Endothelial cell of umbilical vein (primary cell): ENCODE results near the gene RNF5. TPM values are rescaled to one million over a fixed set of nuclear protein-coding genes. Genes with fewer than 3 reads are reported as not detected.

Source experiments
- BruUV-seq: library from RNA; stranded (reverse); fragments of 400-500 nt; replicated peaks from 2 replicates; lab custom pipeline; 2021; lab: Mats Ljungman, UMichigan
- CTCF ChIA-PET: fragments of 300-600, 350-600 bp; sonication (Branson Sonifier 250); formaldehyde crosslinking; loops from one replicate; lab custom pipeline; 2021; ENCODE audit warnings: antibody characterized with exemption, inconsistent platforms; lab: Charles Lee
- POLR2A ChIA-PET: fragments of 300-600, 350-600 bp; sonication (Branson Sonifier 250); formaldehyde crosslinking; loops from one replicate; lab custom pipeline; 2021; ENCODE audit warnings: antibody characterized with exemption, inconsistent platforms; lab: Charles Lee
- DNase-seq: peaks from one replicate; pipeline ENCODE4 v3.0.0-alpha.2; 2011; ENCODE audit warnings: low read depth, low spot score
- FAIRE-seq: peaks from 2 replicates; lab custom pipeline; 2011; peaks lifted over from hg19 to GRCh38; lab: Jason Lieb, UNC
- H2AFZ ChIP-seq: 2 replicates; pipeline ENCODE4 v1.6.0; 2012; ENCODE audit warnings: low read depth, low read length, control low read depth, inconsistent platforms
- H3K27ac ChIP-seq: 2 replicates; pipeline ENCODE4 v1.5.1; 2011; ENCODE audit warnings: low read depth, mild to moderate bottlenecking, control low read depth, low read length, moderate library complexity; ENCODE audit not compliant: insufficient read depth
- H3K27me3 ChIP-seq, 2 experiments: 2 replicates each; pipeline versions ENCODE4 v1.6.0 to v1.6.1; 2011; ENCODE audit warnings: low read length in 2 of 2, mixed read lengths in 1 of 2; ENCODE audit not compliant: control insufficient read depth in 2 of 2, insufficient read depth in 2 of 2
- H3K36me3 ChIP-seq, 2 experiments: 2 replicates in 1 of 2; 3 replicates in 1 of 2; pipeline ENCODE4 v1.5.1; 2011; ENCODE audit warnings: low read length in 2 of 2, mild to moderate bottlenecking in 1 of 2, moderate library complexity in 1 of 2; ENCODE audit not compliant: control insufficient read depth in 2 of 2, insufficient read depth in 2 of 2; ENCODE audit errors: extremely low read depth in 1 of 2
- H3K4me1 ChIP-seq: 3 replicates; pipeline ENCODE4 v1.5.1; 2011; ENCODE audit warnings: mild to moderate bottlenecking, low read length; ENCODE audit not compliant: control insufficient read depth, insufficient read depth; ENCODE audit errors: extremely low read depth
- H3K4me2 ChIP-seq: 2 replicates; pipeline ENCODE4 v1.6.1; 2011; ENCODE audit warnings: low read length, control low read depth, mixed read lengths; ENCODE audit not compliant: insufficient read depth
- H3K4me3 ChIP-seq, 3 experiments: fragments of 200-600 bp in 1 of 3; sonication (generic), shearing (Covaris generic) in 1 of 3; replicated peaks in 1 of 3; 2 replicates each; pipeline ENCODE4 v1.5.1; 2011 to 2016; ENCODE audit warnings: control low read depth in 3 of 3, low read length in 3 of 3, mild to moderate bottlenecking in 2 of 3, inconsistent platforms in 1 of 3, low read depth in 1 of 3, moderate library complexity in 1 of 3; ENCODE audit not compliant: insufficient read depth in 1 of 3
- H3K79me2 ChIP-seq: 2 replicates; pipeline ENCODE4 v1.6.0; 2012; ENCODE audit warnings: low read length, inconsistent platforms; ENCODE audit not compliant: control insufficient read depth, insufficient read depth
- H3K9ac ChIP-seq: replicated peaks from 2 replicates; pipeline ENCODE3; 2011; ENCODE audit warnings: low read length, control low read depth; ENCODE audit not compliant: insufficient read depth; ENCODE audit errors: extremely low read depth
- H3K9me1 ChIP-seq: replicated peaks from 3 replicates; pipeline ENCODE4 v1.6.0; 2011; ENCODE audit warnings: mild to moderate bottlenecking, low read length; ENCODE audit not compliant: control insufficient read depth, insufficient read depth; ENCODE audit errors: extremely low read depth
- H3K9me3 ChIP-seq: replicated peaks from 2 replicates; pipeline ENCODE4 v1.5.1; 2012; ENCODE audit warnings: low read length, inconsistent platforms; ENCODE audit not compliant: control insufficient read depth, insufficient read depth
- H4K20me1 ChIP-seq: replicated peaks from 2 replicates; pipeline ENCODE3; 2011; ENCODE audit warnings: mild to moderate bottlenecking, low read length; ENCODE audit not compliant: control insufficient read depth, insufficient read depth; ENCODE audit errors: extremely low read depth
- CTCF ChIP-seq, 2 donors: IDR thresholded peaks; 1 replicate in 1 of 2; 2 replicates in 1 of 2; pipeline ENCODE4 v1.5.1; 2011; ENCODE audit warnings: low read length in 2 of 2, mild to moderate bottlenecking in 2 of 2, moderate library complexity in 2 of 2, control low read depth in 1 of 2, inconsistent platforms in 1 of 2, low read depth in 1 of 2; ENCODE audit not compliant: insufficient read depth in 1 of 2; ENCODE audit errors: extremely low read depth in 1 of 2
- EZH2 ChIP-seq: IDR thresholded peaks from 2 replicates; pipeline ENCODE4 v1.6.1; 2012; ENCODE audit warnings: borderline replicate concordance, low read depth, mild to moderate bottlenecking, moderate library complexity, low read length, inconsistent platforms; ENCODE audit not compliant: severe bottlenecking
- FOS ChIP-seq: IDR thresholded peaks from 2 replicates; pipeline ENCODE4 v1.6.1; 2011; ENCODE audit warnings: mild to moderate bottlenecking, low read length, moderate library complexity, borderline replicate concordance; ENCODE audit not compliant: insufficient read depth
- GATA2 ChIP-seq: IDR thresholded peaks from 2 replicates; pipeline ENCODE4 v1.7.0; 2011; ENCODE audit warnings: low read depth, mild to moderate bottlenecking, moderate library complexity, mixed read lengths, low read length; ENCODE audit not compliant: insufficient read length, insufficient read depth
- JUN ChIP-seq: IDR thresholded peaks from 2 replicates; pipeline ENCODE4 v1.6.1; 2011; ENCODE audit warnings: borderline replicate concordance, low read depth; ENCODE audit not compliant: insufficient read length, insufficient read depth
- MAX ChIP-seq: IDR thresholded peaks from 2 replicates; pipeline ENCODE4 v1.6.1; 2011; ENCODE audit not compliant: insufficient read depth, insufficient read length
- MYC ChIP-seq: IDR thresholded peaks from one replicate; pipeline ENCODE4 v1.6.1; 2011; ENCODE audit warnings: mild to moderate bottlenecking, low read depth, low read length
- POLR2A ChIP-seq: IDR thresholded peaks from 2 replicates; pipeline ENCODE4 v1.6.1; 2012; ENCODE audit warnings: low read depth, mild to moderate bottlenecking, control low read depth, low read length
- POLR2AphosphoS5 ChIP-seq: IDR thresholded peaks from 2 replicates; pipeline ENCODE4 v1.6.1; 2012; ENCODE audit warnings: low read depth, mild to moderate bottlenecking, control low read depth, low read length, moderate library complexity; ENCODE audit not compliant: insufficient read depth
- dilution Hi-C: fragments of 300-500 bp; cut with MboI; formaldehyde crosslinking; loops from one replicate; pipeline ENCODE4 v1.15.0; 2019; ENCODE audit warnings: low sequenced_read_pairs; ENCODE audit not compliant: extremely low pct_ligation_motif_present
- intact Hi-C: fragments of 100-400 bp; cut with micrococcal nuclease; formaldehyde crosslinking; loops from one replicate; pipeline ENCODE4 v1.10.0; 2022
- polyA plus RNA-seq, 4 experiments: library from polyadenylated mRNA; depleted of rRNA in 3 of 4; stranded (reverse) in 3 of 4; unstranded in 1 of 4; fragments of >200 nt; gene quantifications; 2 replicates each; pipeline versions ENCODE4 v1.2.1 to v1.2.3, GENCODE V29; 2011 to 2012; ENCODE audit warnings: missing spikeins in 1 of 4
- total RNA-seq: library from RNA; stranded (reverse); gene quantifications from 2 replicates; pipeline ENCODE4 v1.2.3, GENCODE V29; 2021

Gene RNF5
- total and polyA plus RNA-seq, 2 donors (not counting 3 experiments of a cell fraction or from before 2014, with no cell fraction given): 49.2 to 100 TPM

- Histone ChIP-seq H4K20me1 (no peaks in the 10 kb centered on the region), H3K4me2 (peak overlapping the region; percentile 56), H2AFZ (peak overlapping the region; percentile 58), H3K27me3 (no peaks in the 10 kb centered on the region), H3K79me2 (peaks cover 2% of the 10 kb centered on the region), H3K27ac (no peak overlapping the region), H3K9ac (no peak overlapping the region), H3K4me1 (peaks cover 25% of the 10 kb centered on the region), H3K4me3 (peak overlapping the region in 2 of 3 experiments; percentile 27 to 28), H3K9me3 (no peaks in the 10 kb centered on the region), H3K9me1 (no peaks in the 10 kb centered on the region), H3K36me3 (peaks cover 6 to 7% of the 10 kb centered on the region in 2 experiments)
- dilution Hi-C loops: no loop called here
- intact Hi-C loops: no loop called here
- ChIA-PET CTCF (interaction anchor here (0.8 to 1.4 kb wide), 3 partner anchors 23 to 616 kb away, joined by 3 to 4 read pairs (median 4); no protein-coding TSS in a partner anchor), POLR2A (interaction anchor here (0.6 kb wide), 1 partner anchor 94 kb away, joined by 4 read pairs; the partner anchor contains the start of gene ATF6B)
- DNase-seq: no peak
- BruUV-seq: no TSS peak
- no peak for FAIRE-seq
- TF ChIP-seq EZH2 (no peak), JUN (no peak), POLR2AphosphoS5 (no peak), CTCF (IDR thresholded peaks at IDR 0.05; ENCODE audit: extremely low read depth in 1 of 2, insufficient read depth in 1 of 2, low read depth in 1 of 2, low read length in 2 of 2) (no peak), FOS (no peak), MYC (no peak), GATA2 (no peak), MAX (no peak), POLR2A (no peak)
These were observed 44.4 kb downstream of the RNF5 start for GRCh38 chr6:32222333-32223230.
